ENCODE results near the gene ATL2.

DNA sequence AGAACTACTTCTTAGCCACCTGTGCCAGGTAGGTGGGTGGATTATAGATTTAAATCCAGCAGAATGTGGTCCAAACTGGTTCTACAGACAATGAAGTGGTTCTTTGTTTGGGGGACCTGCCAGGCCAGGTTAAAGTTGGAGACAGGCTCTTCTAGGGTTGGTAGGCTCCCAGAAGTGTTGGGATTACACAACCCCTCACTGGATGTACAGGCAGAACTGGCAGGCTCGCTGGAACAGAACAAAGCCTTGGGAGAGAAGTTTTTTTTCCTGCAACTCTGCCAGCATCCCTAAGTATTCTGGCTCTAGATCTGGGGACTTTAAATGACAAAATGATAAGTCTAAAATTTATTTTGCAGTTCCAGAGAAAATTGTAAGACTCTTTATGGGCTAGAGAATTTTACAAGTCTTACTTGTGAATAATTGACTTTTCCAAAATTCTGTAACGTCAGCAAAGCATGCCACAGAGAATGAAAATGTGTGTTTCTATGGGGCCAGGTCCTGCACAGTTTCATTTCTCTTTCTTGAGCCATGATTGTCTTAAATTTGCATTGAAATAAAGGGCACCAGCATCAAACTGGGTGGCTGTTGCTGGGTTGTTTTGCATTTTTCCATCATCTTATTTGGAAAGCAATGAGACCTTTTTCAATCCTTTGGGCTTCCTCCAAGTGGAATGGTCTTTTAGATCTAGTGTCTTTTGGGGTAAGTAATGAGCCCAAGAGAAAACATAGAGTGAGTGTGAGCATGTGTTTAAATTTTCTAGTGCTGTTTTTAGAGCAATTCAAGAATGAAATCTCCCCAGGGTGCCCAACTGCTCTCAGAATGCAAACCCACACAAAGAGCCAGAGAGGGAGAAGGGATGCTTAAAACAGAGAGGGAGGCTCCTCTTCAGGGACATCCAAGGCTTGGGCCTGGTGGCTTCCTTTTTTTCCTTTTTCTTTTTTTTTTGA is 32.4 kb upstream of the ATL2 start:
- TF ChIP-seq, protein P1, sequence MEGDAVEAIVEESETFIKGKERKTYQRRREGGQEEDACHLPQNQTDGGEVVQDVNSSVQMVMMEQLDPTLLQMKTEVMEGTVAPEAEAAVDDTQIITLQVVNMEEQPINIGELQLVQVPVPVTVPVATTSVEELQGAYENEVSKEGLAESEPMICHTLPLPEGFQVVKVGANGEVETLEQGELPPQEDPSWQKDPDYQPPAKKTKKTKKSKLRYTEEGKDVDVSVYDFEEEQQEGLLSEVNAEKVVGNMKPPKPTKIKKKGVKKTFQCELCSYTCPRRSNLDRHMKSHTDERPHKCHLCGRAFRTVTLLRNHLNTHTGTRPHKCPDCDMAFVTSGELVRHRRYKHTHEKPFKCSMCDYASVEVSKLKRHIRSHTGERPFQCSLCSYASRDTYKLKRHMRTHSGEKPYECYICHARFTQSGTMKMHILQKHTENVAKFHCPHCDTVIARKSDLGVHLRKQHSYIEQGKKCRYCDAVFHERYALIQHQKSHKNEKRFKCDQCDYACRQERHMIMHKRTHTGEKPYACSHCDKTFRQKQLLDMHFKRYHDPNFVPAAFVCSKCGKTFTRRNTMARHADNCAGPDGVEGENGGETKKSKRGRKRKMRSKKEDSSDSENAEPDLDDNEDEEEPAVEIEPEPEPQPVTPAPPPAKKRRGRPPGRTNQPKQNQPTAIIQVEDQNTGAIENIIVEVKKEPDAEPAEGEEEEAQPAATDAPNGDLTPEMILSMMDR (conservative IDR thresholded peaks at IDR 0.05; ENCODE audit: low read depth, low read length): no peak
- TF ChIP-seq EZH2 (IDR thresholded peaks at IDR 0.05; ENCODE audit: borderline replicate concordance, low read depth, low read length, poor library complexity, severe bottlenecking): no peak

Measured in A673 (cell line).